ENCODE measurements around the gene CPXM1. TPM values are rescaled to one million over a fixed set of nuclear protein-coding genes. Genes with fewer than 3 reads are reported as not detected.
"Not testable (repeated sequence)": the region's sequence is repeated elsewhere in the genome, so short reads cannot be mapped to it uniquely, and the experiment has no call there.

The CPXM1 gene
- total and polyA plus RNA-seq, 9 of the 15 experiments (the other 6 are each of a cell fraction or from before 2014, with no cell fraction given): 0.04 to 1.1 (median 0.37) TPM; not detected in 2

GRCh38 chr20:2809690-2810089 lies 9.3 kb upstream of the CPXM1 start:
- WGBS (ENCODE audit: insufficient coverage, low coverage, missing lambda C conversion rate): 40% methylated on average over 10 of the region's 10 CpGs
- H3K36me3 ChIP-seq (ENCODE audit: control insufficient read depth, insufficient read depth, low read length): no peaks in the 10 kb centered on the region
- CTCF ChIA-PET (ENCODE audit: low intra/inter-chr PET ratio): no interaction called here

GRCh38 chr20:2807929-2808328 lies 7.5 kb upstream of the CPXM1 start:
- H3K9me3 ChIP-seq (replicated peaks; ENCODE audit: control insufficient read depth, insufficient read depth, low read depth, low read length); H3K4me2 ChIP-seq (ENCODE audit: insufficient read depth, low read length); H4K20me1 ChIP-seq (replicated peaks; ENCODE audit: control insufficient read depth, insufficient read depth, low read length); in situ Hi-C loops (cut with MboI); H2AFZ ChIP-seq (ENCODE audit: low read depth, low read length); H3K79me2 ChIP-seq (ENCODE audit: control insufficient read depth, insufficient read depth, low read length); ATAC-seq; H3K4me3 ChIP-seq; H3K9ac ChIP-seq (ENCODE audit: insufficient read depth in 1 of 2, low read depth in 2 of 2, low read length in 2 of 2); FAIRE-seq; CTCF ChIA-PET (ENCODE audit: low intra/inter-chr PET ratio); H3K27ac ChIP-seq (ENCODE audit: extremely low read depth, low read depth, low read length); DNase-seq (ENCODE audit: extremely low read depth in 1 of 4, low spot score in 3 of 4); BruUV-seq (replicated peaks); intact Hi-C loops (cut with micrococcal nuclease); H3K9me1 ChIP-seq (ENCODE audit: control insufficient read depth, insufficient read depth, low read length); H3K36me3 ChIP-seq (ENCODE audit: control insufficient read depth, insufficient read depth, low read length): not testable (repeated sequence)
- Histone ChIP-seq H3K4me1 (replicated peaks in 1 of 2; ENCODE audit: control insufficient read depth in 2 of 2, insufficient read depth in 2 of 2, low read length in 2 of 2) (peaks cover 4 to 18% of the 10 kb centered on the region in 2 experiments; a peak in 4 of 5 replicates), H3K27me3 (ENCODE audit: control insufficient read depth in 2 of 2, insufficient read depth in 2 of 2, low read length in 2 of 2) (peaks cover 0 to 12% of the 10 kb centered on the region in 2 experiments; a peak in 2 of 5 replicates)
- WGBS (ENCODE audit: insufficient coverage, low coverage, missing lambda C conversion rate): 41% methylated on average over 3 of the region's 9 CpGs
- POLR2A ChIA-PET: interaction anchor here (0.6 to 1.1 kb wide), 2 partner anchors 14 to 118 kb away, joined by 3 to 4 read pairs; no protein-coding TSS in a partner anchor

More at GRCh38 chr20:2809690-2810089, 9.3 kb upstream of the CPXM1 start:
- POLR2A ChIA-PET: interaction anchor here (0.8 to 1.0 kb wide), 2 partner anchors 9 to 10 kb away, joined by 3 to 4 read pairs; no protein-coding TSS in a partner anchor
- in situ Hi-C loops (cut with MboI) (no loop called here), intact Hi-C loops (cut with micrococcal nuclease) (no loop called here)
- Histone ChIP-seq H3K79me2 (ENCODE audit: control insufficient read depth, insufficient read depth, low read length) (no peaks in the 10 kb centered on the region), H4K20me1 (replicated peaks; ENCODE audit: control insufficient read depth, insufficient read depth, low read length) (no peaks in the 10 kb centered on the region), H3K9me3 (replicated peaks; ENCODE audit: control insufficient read depth, insufficient read depth, low read depth, low read length) (0 out of 2 replicates have a peak, but pooled peaks cover 2% of the 10 kb centered on the region), H3K4me2 (ENCODE audit: insufficient read depth, low read length) (no peak overlapping the region; the same call in 1 of the 2 replicates), H3K9ac (ENCODE audit: insufficient read depth in 1 of 2, low read depth in 2 of 2, low read length in 2 of 2) (no peak overlapping the region), H3K27ac (ENCODE audit: extremely low read depth, low read depth, low read length) (no peak overlapping the region), H3K4me1 (replicated peaks in 1 of 2; ENCODE audit: control insufficient read depth in 2 of 2, insufficient read depth in 2 of 2, low read length in 2 of 2) (peaks cover 2 to 18% of the 10 kb centered on the region in 2 experiments; a peak in 4 of 5 replicates), H3K4me3 (no peak overlapping the region), H3K9me1 (ENCODE audit: control insufficient read depth, insufficient read depth, low read length) (no peaks in the 10 kb centered on the region), H2AFZ (ENCODE audit: low read depth, low read length) (no peak overlapping the region), H3K27me3 (ENCODE audit: control insufficient read depth in 2 of 2, insufficient read depth in 2 of 2, low read length in 2 of 2) (peaks cover 0 to 12% of the 10 kb centered on the region in 2 experiments; a peak in 2 of 5 replicates)
- ATAC-seq (no peak), DNase-seq (ENCODE audit: extremely low read depth in 1 of 4, low spot score in 3 of 4) (no peak), FAIRE-seq (no peak)
- no TSS peak for BruUV-seq (replicated peaks)
- TF ChIP-seq ZBTB33 (CRISPR knock-in tag; IDR thresholded peaks at IDR 0.05): 0 out of 2 replicates have a peak, but pooled peaks have one; percentile 18
- TF ChIP-seq HDAC3 (IDR thresholded peaks at IDR 0.05; ENCODE audit: borderline replicate concordance, partially characterized antibody): no peak

Data from K562 (cell line).